ENCODE measurements around the gene LECT2.

Gene LECT2

DNA sequence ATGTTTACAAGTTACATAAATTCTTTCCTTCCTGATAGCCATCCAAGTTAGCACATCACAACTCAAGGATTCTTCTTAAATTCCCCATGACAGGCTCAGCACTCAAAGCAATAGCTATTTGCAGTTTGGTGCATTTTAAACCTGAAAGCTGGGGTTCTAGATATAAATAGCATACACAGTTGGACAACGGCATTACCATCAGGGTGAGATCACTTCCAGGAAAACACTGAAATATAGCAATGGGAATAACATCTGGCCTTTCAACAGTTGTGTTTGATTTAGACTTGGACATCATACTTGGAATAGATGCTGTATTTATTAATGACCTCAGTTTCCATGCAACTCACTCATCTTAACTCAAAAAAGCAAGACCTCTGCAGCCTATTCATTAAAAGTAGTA lies 24.7 kb upstream of the LECT2 start:
- H3K79me2 ChIP-seq (ENCODE audit: insufficient read depth, low read depth): no peaks in the 10 kb centered on the region
- H3K4me2 ChIP-seq: no peak overlapping the region
- no peaks in the 10 kb centered on the region for H3K36me3 ChIP-seq (ENCODE audit: insufficient read depth)
- no peak overlapping the region for H3K9ac ChIP-seq
- no peaks in the 10 kb centered on the region for H4K20me1 ChIP-seq (ENCODE audit: insufficient read depth)
- no peaks in the 10 kb centered on the region for H3K27me3 ChIP-seq (ENCODE audit: insufficient read depth, low read depth)
- TF ChIP-seq, protein P1, sequence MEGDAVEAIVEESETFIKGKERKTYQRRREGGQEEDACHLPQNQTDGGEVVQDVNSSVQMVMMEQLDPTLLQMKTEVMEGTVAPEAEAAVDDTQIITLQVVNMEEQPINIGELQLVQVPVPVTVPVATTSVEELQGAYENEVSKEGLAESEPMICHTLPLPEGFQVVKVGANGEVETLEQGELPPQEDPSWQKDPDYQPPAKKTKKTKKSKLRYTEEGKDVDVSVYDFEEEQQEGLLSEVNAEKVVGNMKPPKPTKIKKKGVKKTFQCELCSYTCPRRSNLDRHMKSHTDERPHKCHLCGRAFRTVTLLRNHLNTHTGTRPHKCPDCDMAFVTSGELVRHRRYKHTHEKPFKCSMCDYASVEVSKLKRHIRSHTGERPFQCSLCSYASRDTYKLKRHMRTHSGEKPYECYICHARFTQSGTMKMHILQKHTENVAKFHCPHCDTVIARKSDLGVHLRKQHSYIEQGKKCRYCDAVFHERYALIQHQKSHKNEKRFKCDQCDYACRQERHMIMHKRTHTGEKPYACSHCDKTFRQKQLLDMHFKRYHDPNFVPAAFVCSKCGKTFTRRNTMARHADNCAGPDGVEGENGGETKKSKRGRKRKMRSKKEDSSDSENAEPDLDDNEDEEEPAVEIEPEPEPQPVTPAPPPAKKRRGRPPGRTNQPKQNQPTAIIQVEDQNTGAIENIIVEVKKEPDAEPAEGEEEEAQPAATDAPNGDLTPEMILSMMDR (conservative IDR thresholded peaks at IDR 0.05; ENCODE audit: low read depth, low read length): no peak
- no peaks in the 10 kb centered on the region for H3K4me1 ChIP-seq (ENCODE audit: low read depth, poor library complexity, severe bottlenecking)
- no peak overlapping the region for H3K27ac ChIP-seq
- H2AFZ ChIP-seq (ENCODE audit: low read depth): no peak overlapping the region
- H3K4me3 ChIP-seq (IDR thresholded peaks at IDR 0.05; ENCODE audit: insufficient read depth, low read depth, low read length): no peak overlapping the region

DNA sequence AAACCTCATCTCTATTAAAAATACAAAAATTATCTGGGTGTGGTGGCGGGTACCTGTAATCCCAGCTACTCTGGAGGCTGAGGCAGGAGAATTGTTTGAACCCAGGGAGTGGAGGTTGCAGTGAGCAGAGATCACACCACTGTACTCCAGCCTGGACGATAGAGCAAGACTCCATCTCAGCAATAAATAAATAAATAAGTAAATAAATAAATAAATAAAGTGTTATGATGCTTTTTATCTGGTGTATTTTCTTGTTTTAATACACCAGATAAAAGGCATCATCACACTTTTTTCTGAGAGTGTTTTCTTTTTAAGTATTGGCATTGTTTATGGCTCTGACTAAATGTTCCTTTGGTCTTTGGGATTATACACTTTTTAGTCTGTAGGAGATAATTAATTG lies 24.2 kb upstream of the LECT2 start:
- no peak overlapping the region for H3K27ac ChIP-seq
- no peaks in the 10 kb centered on the region for H3K79me2 ChIP-seq (ENCODE audit: insufficient read depth, low read depth)
- no peaks in the 10 kb centered on the region for H3K27me3 ChIP-seq (ENCODE audit: insufficient read depth, low read depth)
- H3K4me3 ChIP-seq (IDR thresholded peaks at IDR 0.05; ENCODE audit: insufficient read depth, low read depth, low read length): no peak overlapping the region
- H3K36me3 ChIP-seq (ENCODE audit: insufficient read depth): no peaks in the 10 kb centered on the region
- no peak overlapping the region for H3K9ac ChIP-seq
- no peaks in the 10 kb centered on the region for H4K20me1 ChIP-seq (ENCODE audit: insufficient read depth)
- H3K4me2 ChIP-seq: no peak overlapping the region
- H3K4me1 ChIP-seq (ENCODE audit: low read depth, poor library complexity, severe bottlenecking): no peaks in the 10 kb centered on the region
- TF ChIP-seq, protein P1 (conservative IDR thresholded peaks at IDR 0.05; ENCODE audit: low read depth, low read length): no peak
- no peak overlapping the region for H2AFZ ChIP-seq (ENCODE audit: low read depth)

- Histone ChIP-seq H3K9ac (no peak overlapping the region), H3K27me3 (ENCODE audit: insufficient read depth, low read depth) (no peaks in the 10 kb centered on the region), H3K4me2 (no peak overlapping the region), H3K79me2 (ENCODE audit: insufficient read depth, low read depth) (no peaks in the 10 kb centered on the region), H3K4me1 (ENCODE audit: low read depth, poor library complexity, severe bottlenecking) (no peaks in the 10 kb centered on the region), H2AFZ (ENCODE audit: low read depth) (no peak overlapping the region), H4K20me1 (ENCODE audit: insufficient read depth) (no peaks in the 10 kb centered on the region), H3K27ac (no peak overlapping the region), H3K4me3 (IDR thresholded peaks at IDR 0.05; ENCODE audit: insufficient read depth, low read depth, low read length) (no peak overlapping the region), H3K36me3 (ENCODE audit: insufficient read depth) (no peaks in the 10 kb centered on the region)
- TF ChIP-seq, protein P1 (conservative IDR thresholded peaks at IDR 0.05; ENCODE audit: low read depth, low read length): no peak
Measured at GRCh38 chr5:135978212-135978631, 23.4 kb upstream of the LECT2 start.

GRCh38 chr5:135977375-135977928 lies 22.7 kb upstream of the LECT2 start:
- no peaks in the 10 kb centered on the region for H3K4me1 ChIP-seq (ENCODE audit: low read depth, poor library complexity, severe bottlenecking)
- H3K4me3 ChIP-seq (IDR thresholded peaks at IDR 0.05; ENCODE audit: insufficient read depth, low read depth, low read length): no peak overlapping the region
- no peaks in the 10 kb centered on the region for H3K36me3 ChIP-seq (ENCODE audit: insufficient read depth)
- H3K9ac ChIP-seq: no peak overlapping the region
- no peaks in the 10 kb centered on the region for H3K79me2 ChIP-seq (ENCODE audit: insufficient read depth, low read depth)
- H3K27me3 ChIP-seq (ENCODE audit: insufficient read depth, low read depth): no peaks in the 10 kb centered on the region
- TF ChIP-seq, protein P1 (conservative IDR thresholded peaks at IDR 0.05; ENCODE audit: low read depth, low read length): no peak; the same call in 1 of the 2 replicates
- H3K27ac ChIP-seq: no peak overlapping the region
- H2AFZ ChIP-seq (ENCODE audit: low read depth): no peak overlapping the region
- no peaks in the 10 kb centered on the region for H4K20me1 ChIP-seq (ENCODE audit: insufficient read depth)
- no peak overlapping the region for H3K4me2 ChIP-seq
